Measurements from ENCODE around the gene TRIP4.
A peak's percentile ranks its signal among the peaks of the same experiment; 100 is the strongest.
"Not testable (repeated sequence)": the region's sequence is repeated elsewhere in the genome, so short reads cannot be mapped to it uniquely, and the experiment has no call there.

TRIP4 gene

GRCh38 chr15:64387562-64388168, at the start of gene TRIP4:
Gene TRIP4 (plus strand): TSS chr15:64387836. CDS start chr15:64387864, 28 bp downstream.
- peak; percentile 96 for DNase-seq

- DNase-seq = no peak
Observed at GRCh38 chr15:64340355-64340754, 47.3 kb upstream of the TRIP4 start.

GRCh38 chr15:64341961-64342360, 45.7 kb upstream of the TRIP4 start:
- DNase-seq = no peak

GRCh38 chr15:64343222-64343621, 44.4 kb upstream of the TRIP4 start:
- no peak for DNase-seq

GRCh38 chr15:64343841-64344240, 43.8 kb upstream of the TRIP4 start:
- no peak for DNase-seq

- DNase-seq = no peak
Observed at GRCh38 chr15:64344651-64345294, 42.9 kb upstream of the TRIP4 start.

GRCh38 chr15:64346242-64346641, 41.4 kb upstream of the TRIP4 start:
- DNase-seq = not testable (repeated sequence)

- no peak for DNase-seq
Observed at GRCh38 chr15:64348455-64348854, 39.2 kb upstream of the TRIP4 start.

- DNase-seq = no peak
Observed at GRCh38 chr15:64349375-64349774, 38.3 kb upstream of the TRIP4 start.

- DNase-seq = no peak
Observed at GRCh38 chr15:64351265-64351664, 36.4 kb upstream of the TRIP4 start.

GRCh38 chr15:64354688-64355344, 32.8 kb upstream of the TRIP4 start:
- no peak for DNase-seq

- peak; percentile 73 for DNase-seq
Observed at GRCh38 chr15:64355348-64355943, 32.2 kb upstream of the TRIP4 start.

- peak; percentile 93 for DNase-seq
Observed at GRCh38 chr15:64355944-64356709, 31.5 kb upstream of the TRIP4 start, which contains the start of gene CSNK1G1. Gene CSNK1G1 (minus strand): TSS chr15:64356173. CDS start chr15:64300499, 55,674 bp downstream.

GRCh38 chr15:64356710-64357040, 31.0 kb upstream of the TRIP4 start:
- DNase-seq = no peak

- DNase-seq = no peak
Observed at GRCh38 chr15:64361259-64361658, 26.4 kb upstream of the TRIP4 start.

GRCh38 chr15:64369078-64369607, 18.5 kb upstream of the TRIP4 start:
- DNase-seq = no peak

- not testable (repeated sequence) for DNase-seq
Observed at GRCh38 chr15:64371383-64371782, 16.3 kb upstream of the TRIP4 start.

GRCh38 chr15:64373360-64373759, 14.3 kb upstream of the TRIP4 start:
- no peak for DNase-seq

- no peak for DNase-seq
Observed at GRCh38 chr15:64379216-64379960, 8.2 kb upstream of the TRIP4 start.

- peak; percentile 41 for DNase-seq
Observed at GRCh38 chr15:64380130-64380870, 7.3 kb upstream of the TRIP4 start.
